GM19043 (cell line): Measurements from ENCODE around the gene SPEG.

Experiments used
- ATAC-seq: cut with Tn5 transposase; IDR thresholded peaks from one replicate; pipeline ENCODE4 v1.9.1; 2021; ENCODE audit warnings: low read depth; ENCODE audit not compliant: unreplicated experiment

SPEG gene

DNA sequence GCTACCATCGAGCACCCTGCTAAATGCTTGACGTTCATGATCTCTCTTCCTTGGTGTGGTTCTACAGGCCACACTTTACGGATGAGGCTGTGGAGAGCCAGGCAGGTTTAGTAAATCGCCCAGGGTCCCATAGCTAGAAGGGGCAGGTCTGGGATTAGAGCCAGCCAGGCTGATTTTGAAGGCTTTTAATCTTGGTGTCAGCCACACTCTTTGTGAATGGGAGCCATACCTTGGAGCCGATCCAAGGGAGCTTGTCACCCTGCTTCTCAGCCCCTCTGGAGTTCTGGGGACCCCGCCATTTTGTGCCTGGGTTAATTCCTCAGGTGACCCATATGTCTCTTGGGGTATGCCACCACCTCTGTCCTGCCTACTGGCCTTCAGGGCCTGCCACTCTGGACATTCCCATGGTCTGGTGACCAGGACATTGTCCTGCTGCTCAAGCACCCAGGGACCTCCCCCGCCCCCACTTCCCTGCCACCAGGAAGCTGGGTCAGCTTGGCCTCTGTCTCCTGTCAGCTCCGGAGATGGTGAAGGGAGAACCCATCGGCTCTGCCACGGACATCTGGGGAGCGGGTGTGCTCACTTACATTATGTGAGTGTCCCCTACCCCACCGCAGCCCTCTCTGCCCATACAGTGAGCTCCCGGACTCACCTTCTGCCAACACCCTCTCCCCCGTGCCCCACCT lies 56.8 kb downstream of the SPEG start:
- no peak for ATAC-seq

DNA sequence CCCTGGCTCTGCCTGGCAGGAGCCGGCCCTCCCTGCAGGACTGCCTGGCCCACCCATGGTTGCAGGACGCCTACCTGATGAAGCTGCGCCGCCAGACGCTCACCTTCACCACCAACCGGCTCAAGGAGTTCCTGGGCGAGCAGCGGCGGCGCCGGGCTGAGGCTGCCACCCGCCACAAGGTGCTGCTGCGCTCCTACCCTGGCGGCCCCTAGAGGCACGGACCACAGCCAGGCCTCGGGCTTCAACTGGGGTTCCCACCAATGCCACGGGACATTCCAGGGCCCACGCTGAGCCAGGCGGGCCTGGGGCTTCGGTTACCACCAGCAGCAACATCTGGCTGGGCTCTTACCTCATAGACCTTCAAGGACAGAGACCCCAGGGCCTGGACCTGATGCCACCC lies 57.9 kb downstream of the SPEG start:
- no peak for ATAC-seq

DNA sequence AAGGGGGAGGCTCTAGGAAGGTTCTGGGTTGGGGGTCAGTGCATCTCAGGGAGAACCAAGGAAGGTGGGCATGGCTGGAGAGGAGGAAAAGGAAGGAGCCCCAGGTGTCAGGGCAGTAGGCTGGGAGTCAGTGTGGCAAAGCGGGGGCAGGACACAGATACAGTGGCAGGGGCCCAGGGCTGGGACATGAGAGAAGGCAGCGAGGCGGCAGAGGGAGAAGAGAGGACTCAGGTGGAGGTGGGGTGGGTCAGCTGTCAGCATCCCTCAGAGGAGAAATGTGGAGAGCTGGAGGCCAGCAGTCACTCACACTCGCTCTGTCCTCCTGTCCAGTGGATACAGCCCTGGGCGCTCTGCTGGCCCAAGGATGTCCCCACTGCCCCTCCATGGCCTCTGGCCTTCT lies 58.4 kb downstream of the SPEG start:
- no peak for ATAC-seq

DNA sequence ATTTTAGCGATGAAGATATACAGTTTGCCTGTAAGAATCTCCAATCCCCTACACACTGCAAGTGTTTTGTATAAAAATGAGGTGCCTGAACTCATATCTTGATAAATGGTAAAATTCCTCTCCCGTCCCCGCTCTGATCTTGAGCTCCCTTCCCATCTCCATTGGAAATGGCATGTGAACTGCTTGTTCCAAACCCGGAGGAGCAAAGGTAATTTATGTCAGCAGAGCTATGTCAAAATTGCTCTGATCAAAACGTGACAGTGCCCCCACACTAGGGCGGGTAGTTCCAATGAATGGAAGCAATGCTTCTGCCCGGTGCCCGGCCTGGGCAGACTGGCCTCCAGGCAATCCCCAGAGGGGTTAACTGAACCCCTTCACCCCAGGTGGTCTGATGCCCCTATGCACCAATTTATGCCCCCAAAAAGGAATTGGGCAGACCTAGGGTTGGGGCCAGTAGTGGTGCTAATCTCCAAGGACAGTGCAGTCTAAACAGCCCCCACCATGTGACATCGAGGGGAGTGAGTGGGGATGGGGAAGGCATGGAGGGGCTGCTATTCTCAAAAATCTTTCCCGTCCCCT lies 60.4 kb downstream of the SPEG start:
- ATAC-seq: no peak

DNA sequence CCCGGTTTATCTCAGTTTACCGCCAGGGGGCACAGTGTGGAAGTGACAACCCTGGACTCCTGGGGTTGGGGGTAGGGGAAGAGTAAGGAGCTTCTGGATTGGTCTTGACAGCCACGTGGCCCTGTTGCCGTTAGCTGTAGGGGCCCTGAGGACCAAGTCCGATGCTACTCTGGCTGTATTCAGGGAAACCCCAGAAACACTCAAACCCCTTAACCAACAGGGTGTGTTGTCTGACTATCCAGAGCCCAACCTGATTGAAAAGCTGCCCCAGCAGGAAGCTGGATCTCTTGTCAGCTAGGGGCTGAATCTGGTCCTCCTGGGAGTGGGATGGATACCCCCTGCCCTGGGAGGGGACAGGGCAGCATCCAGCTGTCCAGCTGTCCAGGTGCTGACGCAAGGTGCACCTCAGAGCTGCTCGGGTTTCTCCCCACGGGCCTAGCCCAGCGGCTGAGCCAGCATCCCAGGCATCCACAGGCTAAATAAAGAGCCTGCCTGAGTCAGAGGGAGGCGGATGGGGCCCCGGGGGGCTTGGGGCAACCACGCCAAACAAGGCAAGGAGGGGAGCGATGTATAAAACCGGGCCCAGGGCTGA lies 61.0 kb downstream of the SPEG start:
- ATAC-seq: no peak

GRCh38 chr2:219496247-219496824 lies 61.7 kb downstream of the SPEG start:
- no peak for ATAC-seq

- no peak for ATAC-seq
Observed at GRCh38 chr2:219496825-219497494, 62.3 kb downstream of the SPEG start.

GRCh38 chr2:219497495-219498279 lies 63.0 kb downstream of the SPEG start:
- ATAC-seq: no peak

DNA sequence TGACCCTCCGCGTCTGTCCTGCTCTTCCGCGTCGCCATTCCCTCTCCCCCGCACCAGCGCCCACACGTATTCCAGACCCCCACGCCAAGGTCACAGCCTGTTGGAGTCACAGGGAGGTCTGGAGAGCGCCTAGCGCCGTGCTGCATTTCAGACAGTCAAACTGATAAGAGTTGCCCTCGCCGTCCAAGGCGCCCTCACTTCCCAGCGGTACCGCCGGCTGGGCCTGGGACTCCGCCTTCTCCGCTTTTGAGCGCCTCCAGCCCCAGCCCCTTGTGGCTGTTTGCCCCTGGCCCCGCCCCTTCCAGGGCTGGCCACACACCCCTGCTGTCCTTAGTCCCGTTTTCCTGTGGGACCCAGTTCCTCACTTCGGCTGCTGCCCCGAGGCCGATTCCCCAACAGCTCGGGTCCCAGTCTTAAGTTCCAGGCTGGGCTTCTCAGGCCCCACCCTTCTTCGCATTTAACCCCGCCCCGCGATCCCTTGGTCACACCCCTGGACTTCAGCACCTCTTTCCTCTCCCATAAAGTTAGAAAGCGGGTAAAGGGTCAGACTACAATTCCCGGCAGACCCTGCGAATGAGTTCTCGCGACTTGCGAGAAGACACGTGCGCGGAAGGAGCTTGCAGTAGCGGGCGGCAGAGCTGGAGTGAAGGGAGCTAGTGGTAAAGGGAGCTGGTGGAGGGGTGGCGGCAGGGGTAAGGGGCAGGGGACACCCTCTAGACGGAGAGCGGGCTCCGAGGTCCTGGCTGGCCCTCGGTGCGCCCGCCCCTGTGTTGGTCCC lies 63.8 kb downstream of the SPEG start, which contains the start of gene GMPPA:
Gene GMPPA, plus strand, starts transcription at position 612 of the 778 bp plus-strand sequence. CDS start 1,085 bp downstream, outside the sequence.
- peak; percentile 95 for ATAC-seq

GRCh38 chr2:219499058-219499307 lies 64.3 kb downstream of the SPEG start:
- ATAC-seq: no peak

DNA sequence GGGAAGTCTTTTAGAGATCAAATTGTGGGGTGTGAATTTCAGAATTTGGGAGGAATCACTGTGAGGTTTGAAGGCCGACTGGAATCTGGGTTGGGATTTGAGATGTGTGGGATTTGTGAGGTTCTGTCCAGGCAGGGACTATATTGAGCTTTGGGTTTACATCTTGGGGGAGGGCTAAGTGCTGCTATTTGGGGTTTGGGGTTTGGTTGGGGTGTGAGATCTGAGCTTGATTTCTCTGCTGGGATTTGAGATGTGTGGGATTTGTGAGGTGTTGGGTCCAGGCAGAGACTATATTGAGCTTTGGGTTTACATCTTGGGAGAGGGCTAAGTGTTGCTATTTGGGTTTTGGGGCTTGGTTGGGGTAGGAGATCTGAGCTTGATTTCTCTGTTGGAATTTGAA lies 64.9 kb downstream of the SPEG start:
- ATAC-seq: no peak

DNA sequence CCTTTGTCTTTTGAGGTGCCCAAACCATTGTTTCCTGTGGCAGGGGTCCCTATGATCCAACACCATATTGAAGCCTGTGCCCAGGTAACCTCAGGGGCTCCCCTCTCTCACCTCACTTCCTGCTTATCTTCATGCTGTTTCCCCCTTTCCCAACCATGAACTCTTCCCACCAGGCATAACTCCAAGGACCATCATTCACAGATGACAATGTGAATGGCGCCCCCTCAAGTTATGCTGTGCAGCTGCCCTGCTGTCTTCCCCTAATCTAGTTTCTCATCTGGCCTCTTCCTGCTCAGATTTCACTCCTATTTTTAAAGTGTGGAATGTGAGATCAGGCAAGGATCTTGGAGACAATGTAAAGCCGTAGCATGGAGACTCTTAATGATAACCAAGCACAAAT lies 65.5 kb downstream of the SPEG start:
- no peak for ATAC-seq

- ATAC-seq: no peak
Observed at GRCh38 chr2:219501849-219502248, 67.2 kb downstream of the SPEG start.

GRCh38 chr2:219502618-219503017 lies 68.0 kb downstream of the SPEG start:
- ATAC-seq: no peak

- ATAC-seq: no peak
Observed at GRCh38 chr2:219505585-219505984, 70.9 kb downstream of the SPEG start.

GRCh38 chr2:219506153-219506801 lies 71.6 kb downstream of the SPEG start:
- ATAC-seq: no peak

- no peak for ATAC-seq
Observed at GRCh38 chr2:219506802-219507526, 72.3 kb downstream of the SPEG start.

DNA sequence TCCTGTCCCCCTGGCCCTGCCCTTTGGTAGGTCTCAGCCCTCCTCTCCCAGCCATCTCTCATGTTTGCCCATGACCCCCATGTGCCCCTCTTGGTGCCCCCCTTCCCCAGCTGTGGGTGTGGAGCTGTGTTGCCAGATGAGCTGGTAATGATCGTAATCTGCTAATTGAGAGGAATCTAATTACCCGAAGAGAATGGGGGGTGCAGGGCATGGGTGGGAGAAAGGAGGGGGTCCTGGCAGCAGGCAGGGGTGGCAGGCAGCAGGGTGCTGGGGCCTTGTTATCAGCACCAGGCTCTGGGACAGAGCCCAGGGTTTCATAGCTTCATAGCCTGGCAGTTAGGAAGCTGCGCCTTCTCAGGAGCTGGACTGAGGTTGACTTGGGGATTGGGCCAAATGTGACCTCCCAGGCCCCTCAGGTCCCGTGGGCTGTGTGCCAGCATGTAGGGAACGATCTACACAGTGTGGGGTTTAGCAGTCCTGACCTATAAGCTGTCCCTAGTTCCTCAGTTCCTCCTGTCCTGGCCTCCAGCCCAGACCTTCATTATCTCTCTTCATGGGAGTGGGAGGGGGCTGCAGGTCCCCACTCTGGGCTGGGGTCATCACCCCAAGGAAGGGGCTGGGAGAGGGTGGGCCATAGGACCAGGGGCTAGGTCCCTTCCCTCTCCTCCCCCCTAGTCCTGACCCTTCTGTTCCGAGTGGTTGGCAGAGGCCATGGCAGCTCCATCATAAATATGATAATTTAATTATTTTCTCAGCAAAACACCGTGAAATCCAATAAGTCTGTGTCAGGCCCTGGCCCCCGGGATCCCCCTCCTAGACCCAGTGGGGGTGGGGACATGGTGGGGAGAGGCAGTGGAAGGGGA lies 73.2 kb downstream of the SPEG start:
- ATAC-seq: no peak
